NCI-H1417 treated with DMSO at 0.1 percent for 48 hours (cell line): ENCODE measurements around the gene SEC61B.
"Not testable (repeated sequence)": the region's sequence is repeated elsewhere in the genome, so short reads cannot be mapped to it uniquely, and the experiment has no call there.

Source experiments
- DNase-seq: peaks from one replicate; lab custom pipeline; 2025; lab: John Stamatoyannopoulos, UW

Gene SEC61B

DNA sequence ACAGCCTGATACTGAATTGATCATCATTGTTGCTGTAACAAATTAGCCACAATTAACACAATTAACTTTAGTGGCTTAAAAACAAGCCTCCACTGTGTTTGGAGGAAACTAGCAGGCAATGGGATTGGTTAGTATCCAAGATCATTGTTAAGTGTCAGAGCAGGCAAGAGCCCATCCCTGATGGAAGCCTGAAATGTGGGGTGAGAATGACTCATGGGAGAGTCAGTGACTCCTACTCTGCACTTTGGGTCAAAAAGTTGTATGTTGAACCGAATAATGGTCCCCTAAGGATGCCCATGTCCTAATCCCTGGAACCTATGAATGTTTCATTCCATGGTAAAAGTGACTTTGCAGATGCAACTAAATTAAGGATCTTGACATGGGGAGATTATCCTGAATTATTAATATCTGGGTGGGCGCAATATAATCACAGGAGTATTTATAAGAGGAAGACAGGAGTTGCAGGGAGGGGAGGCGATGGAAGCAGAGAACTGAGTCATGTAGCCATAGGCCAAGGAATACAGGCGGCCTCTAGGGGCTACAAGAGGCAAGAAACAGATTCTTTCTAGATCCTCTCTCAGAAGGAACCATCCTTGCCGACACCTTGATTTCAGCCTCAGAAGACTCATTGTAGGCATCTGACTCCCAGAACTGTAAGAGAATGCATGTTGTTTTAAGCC lies 29.2 kb upstream of the SEC61B start:
- DNase-seq: no peak

DNA sequence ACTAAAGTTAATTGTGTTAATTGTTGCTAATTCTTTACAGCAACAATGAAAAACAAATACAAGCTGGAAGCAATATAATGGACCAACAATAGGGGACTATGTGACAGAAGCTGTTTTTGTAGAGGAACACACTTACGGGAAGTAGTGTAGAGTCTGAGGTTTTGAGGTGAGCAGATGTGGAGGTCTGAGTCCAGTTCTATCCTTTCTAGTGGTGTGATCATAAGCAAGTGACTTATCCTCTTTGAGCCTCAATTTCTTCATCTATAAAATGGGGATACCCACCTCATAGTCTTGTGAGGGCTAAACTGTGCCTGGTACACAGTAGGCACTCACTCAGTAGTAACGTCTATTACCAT lies 28.6 kb upstream of the SEC61B start:
- no peak for DNase-seq

- not testable (repeated sequence) for DNase-seq
These were observed 25.6 kb upstream of the SEC61B start for GRCh38 chr9:99196484-99196883.

- no peak for DNase-seq
These were observed 24.9 kb upstream of the SEC61B start for GRCh38 chr9:99197124-99197630.

- no peak for DNase-seq
These were observed 24.1 kb upstream of the SEC61B start for GRCh38 chr9:99197987-99198386.

- DNase-seq: no peak
These were observed 22.0 kb upstream of the SEC61B start for GRCh38 chr9:99199938-99200539.

DNA sequence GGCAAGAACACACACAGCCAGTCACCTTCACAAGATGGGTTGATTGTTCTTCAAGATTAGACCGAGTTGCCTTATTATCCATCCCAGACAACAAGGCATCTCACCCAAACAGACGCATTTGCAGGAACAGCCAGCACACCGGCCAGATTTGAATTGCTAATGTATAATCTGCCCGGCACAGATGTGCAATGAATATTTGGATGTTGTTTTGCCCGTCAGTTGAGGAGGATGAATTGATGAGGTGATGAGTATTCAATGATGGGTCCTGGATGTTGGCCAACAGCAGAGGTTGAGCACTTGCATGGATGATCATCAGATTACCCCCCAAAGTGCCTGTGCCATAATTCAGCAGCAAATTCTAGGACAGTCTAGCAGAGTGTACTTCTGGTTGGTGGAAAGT lies 20.5 kb upstream of the SEC61B start:
- DNase-seq: no peak

DNA sequence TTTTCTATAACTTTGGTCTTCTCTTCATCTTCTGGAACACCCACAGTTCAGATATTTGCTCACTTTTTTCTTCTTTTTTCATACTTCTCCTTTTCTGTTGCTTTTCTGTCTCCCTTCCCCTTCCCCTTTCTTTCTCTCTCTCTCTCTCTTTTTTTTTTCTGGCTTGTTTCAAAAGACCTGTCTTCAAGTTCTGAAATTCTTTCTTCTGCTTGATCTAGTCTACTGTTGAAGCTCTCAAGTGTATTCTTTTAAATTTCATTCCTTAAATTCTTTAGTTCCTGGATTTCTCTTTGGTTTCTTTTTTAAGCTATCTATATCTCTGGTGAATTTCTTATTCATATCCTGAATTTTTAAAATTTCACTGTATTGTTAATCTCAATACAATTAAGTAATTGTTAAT lies 11.5 kb upstream of the SEC61B start:
- DNase-seq: no peak

DNA sequence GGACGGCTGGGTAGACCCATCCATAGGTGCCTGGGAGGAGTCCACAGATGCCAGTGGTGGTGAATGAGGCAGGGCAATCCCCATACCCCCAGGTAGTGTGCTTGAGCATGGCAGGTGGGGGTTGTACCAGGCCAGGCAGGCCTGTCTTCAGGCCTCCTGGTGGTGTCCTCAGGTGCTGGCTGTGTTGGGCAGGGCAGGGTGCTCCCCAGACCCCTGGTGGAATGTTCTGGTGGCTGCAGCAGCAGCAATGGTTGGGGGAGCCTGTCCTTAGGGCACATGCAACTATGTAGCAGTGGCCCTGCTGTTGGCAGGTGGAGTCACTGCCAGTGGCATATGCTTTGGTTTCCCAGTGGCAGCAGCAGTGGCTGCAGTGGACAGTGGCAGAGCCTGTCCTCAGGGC lies 10.3 kb upstream of the SEC61B start:
- DNase-seq: no peak

DNA sequence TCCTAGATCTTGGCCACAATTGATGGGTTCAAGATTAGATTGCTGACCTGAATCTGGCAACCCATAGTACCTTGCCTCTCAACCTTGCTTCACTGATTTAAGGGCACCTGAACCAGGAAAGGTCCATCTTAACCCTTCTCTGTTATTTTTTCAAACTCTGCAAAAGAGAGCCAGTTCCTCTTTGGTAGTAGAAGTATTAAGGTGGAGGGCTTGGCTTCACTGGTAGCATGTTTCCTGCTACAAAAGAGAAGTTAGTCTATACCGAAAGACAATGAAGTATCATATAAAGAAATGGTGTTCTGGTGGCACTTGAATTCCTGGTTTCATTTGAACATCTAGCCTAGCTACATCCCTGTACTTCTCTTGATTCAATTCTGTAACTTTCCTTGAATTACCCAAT lies 8.9 kb upstream of the SEC61B start:
- DNase-seq: no peak

DNA sequence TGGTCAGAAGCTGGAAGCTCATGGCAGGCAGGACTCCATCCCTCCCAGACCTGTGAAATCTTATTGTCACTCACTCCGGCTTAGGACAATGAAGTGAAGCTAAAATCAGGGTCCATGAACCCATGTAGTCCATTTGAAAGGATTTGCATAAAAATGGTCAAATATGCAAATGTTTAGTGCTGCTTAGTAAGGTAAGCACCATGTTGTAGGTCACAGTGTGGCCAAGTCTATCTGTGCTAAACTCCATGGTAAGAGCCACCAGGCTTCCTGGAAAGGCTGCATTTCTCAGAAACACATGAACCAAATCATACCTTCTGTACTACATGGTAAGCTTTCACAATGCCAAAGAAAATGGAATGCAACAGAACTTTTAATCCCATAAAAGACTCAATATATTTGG lies 6.0 kb upstream of the SEC61B start:
- no peak for DNase-seq

DNA sequence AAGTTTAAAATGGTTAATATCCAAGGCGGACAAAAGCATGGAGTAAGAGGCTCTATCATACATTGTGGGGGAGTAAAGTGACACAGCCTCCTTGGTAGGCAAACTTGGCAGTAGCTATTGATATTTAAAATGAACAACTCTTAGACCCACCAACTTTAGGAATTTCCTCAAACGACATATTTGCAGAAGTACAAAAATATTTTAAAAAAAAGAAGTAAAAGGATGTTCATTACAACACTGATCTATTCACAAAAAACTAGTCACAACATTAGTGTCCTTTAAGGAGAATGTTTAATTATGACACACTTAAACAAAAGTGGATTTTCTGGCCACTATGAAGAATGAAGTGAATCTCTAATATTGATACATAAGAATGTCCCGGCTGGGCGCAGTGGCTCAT lies 2.1 kb upstream of the SEC61B start:
- DNase-seq: no peak

DNA sequence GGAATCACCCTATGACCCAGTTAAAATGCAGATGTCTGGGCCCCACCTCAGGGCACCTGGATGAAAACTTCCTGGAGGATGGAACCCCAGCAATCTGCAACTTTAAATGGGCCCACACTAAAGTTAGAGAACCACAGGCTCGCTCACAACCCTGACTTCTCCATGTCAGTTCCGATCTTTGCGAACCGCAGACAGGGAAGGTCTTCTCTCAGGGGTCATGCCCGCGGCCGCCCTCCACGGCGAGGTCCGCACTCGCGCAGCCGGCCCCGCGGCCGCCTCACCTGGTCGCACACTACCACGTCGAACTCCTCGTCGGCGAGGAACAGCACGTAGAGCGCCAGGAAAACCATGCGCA lies 839 bp upstream of the SEC61B start:
- no peak for DNase-seq

GRCh38 chr9:99222416-99223270 lies 561 bp downstream of the SEC61B start:
- no peak for DNase-seq

DNA sequence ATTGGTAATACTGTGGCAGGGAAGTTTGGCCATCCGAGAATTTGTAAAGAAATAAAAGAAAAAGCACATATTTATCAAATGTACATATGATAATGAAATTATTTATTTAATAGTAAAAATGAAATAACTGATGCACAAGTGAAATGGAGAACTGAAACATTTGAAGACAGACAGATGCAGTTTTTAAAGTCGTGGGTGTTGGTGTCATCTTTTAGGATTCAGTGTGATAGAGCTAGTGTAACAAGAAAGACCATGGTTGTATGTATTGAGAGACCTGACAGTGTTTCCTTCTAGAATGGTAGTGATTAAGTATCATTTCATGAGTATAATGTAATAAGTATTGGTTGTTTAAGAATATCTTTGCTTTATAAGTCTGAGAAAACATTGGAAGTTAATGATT lies 2.4 kb downstream of the SEC61B start:
- no peak for DNase-seq

GRCh38 chr9:99226054-99226453 lies 4.0 kb downstream of the SEC61B start:
- no peak for DNase-seq

GRCh38 chr9:99230206-99230605 lies 8.1 kb downstream of the SEC61B start:
- DNase-seq: no peak

GRCh38 chr9:99231711-99232110 lies 9.6 kb downstream of the SEC61B start:
- DNase-seq: no peak

GRCh38 chr9:99234618-99235017 lies 12.5 kb downstream of the SEC61B start:
- DNase-seq: no peak

GRCh38 chr9:99235069-99235468 lies 13.0 kb downstream of the SEC61B start:
- DNase-seq: no peak

DNA sequence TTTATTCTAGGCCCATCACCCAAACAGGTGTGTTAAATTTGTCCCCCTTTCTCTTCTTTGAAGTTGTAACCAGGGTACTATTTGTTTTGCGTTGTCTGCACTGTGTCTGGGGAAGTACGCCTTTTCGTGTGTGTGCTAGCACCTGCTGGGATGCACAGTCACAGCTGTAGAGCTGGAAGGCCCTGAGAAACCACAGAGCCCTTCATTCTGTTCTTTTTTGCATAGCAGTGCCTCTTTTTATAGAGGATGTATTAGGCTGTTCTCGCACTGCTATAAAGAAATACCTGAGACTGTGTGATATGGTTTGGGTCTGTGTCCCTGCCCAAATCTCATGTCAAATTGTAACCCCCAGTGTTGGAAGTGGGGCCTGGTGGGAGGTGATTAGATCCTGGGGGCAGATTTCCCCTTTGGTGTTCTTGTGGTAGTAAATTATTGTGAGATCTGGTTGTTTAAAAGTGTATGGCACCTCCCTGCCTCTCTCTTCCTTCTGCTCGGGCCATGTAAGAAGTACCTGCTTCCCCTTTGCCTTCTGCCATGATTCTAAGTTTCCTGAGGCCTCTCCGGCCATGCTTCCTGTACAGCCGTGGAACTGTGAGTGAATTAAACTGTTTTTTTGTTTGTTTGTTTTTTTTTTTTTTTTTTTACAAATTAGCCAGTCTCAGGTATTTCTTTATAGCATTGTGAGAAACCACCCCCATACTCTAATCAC lies 14.0 kb downstream of the SEC61B start:
- DNase-seq: no peak

DNA sequence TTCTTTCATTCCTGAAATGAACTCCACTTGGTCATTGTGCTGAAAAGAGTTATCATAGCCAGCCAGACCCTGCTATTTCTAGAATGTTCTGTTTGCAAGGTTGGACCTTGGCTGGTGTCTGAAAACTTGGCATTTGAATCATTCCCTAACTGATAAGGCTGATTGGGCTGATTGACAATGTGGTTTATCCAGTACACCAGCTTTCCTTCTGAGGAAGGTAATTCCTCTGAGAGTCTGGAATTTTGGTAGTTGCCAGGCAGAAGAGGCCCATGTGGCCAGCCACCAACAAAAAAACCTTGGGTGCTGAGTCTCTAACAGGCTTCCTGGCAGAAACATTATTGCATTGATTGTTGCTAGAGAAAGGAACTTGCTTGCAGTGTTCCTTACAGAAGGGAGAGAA lies 15.3 kb downstream of the SEC61B start:
- DNase-seq: no peak

- DNase-seq: not testable (repeated sequence)
These were observed 15.8 kb downstream of the SEC61B start for GRCh38 chr9:99237849-99238248.
